H1 (cell line): Measurements from ENCODE around the gene TDRD9. TPM values are rescaled to one million over a fixed set of nuclear protein-coding genes. Genes with fewer than 3 reads are reported as not detected.

Experiments used
- CTCF ChIA-PET: fragments of 300-600 bp; sonication (Branson Sonifier 250); formaldehyde crosslinking; loops from one replicate; lab custom pipeline; 2021; ENCODE audit not compliant: partially characterized antibody; lab: Charles Lee
- POLR2A ChIA-PET: fragments of 300-600 bp; sonication (Branson Sonifier 250); formaldehyde crosslinking; loops from one replicate; lab custom pipeline; 2021; ENCODE audit warnings: inconsistent platforms; ENCODE audit not compliant: partially characterized antibody; lab: Charles Lee
- DNase-seq, 2 experiments: peaks; one replicate each; pipeline versions ENCODE4 v3.0.0 to v3.0.0-alpha.2; 2010 to 2022; ENCODE audit warnings: low spot score in 2 of 2, low read depth in 1 of 2, mixed read lengths in 1 of 2
- FAIRE-seq: peaks from 2 replicates; lab custom pipeline; 2011; peaks lifted over from hg19 to GRCh38; lab: Jason Lieb, UNC
- H2AFZ ChIP-seq: 2 replicates; pipeline ENCODE4 v1.8.1; 2012; ENCODE audit warnings: low read length, inconsistent platforms
- H2AK5ac ChIP-seq: 2 replicates; pipeline ENCODE4 v1.6.1; 2013; ENCODE audit warnings: low read depth, low read length
- H2BK120ac ChIP-seq: replicated peaks from 2 replicates; pipeline ENCODE3; 2013; ENCODE audit warnings: low read depth, low read length, inconsistent platforms
- H2BK12ac ChIP-seq: 2 replicates; pipeline ENCODE4 v1.6.1; 2013; ENCODE audit warnings: low read depth, low read length
- H2BK15ac ChIP-seq: 2 replicates; pipeline ENCODE4 v1.6.1; 2013; ENCODE audit warnings: low read length
- H2BK20ac ChIP-seq: 2 replicates; pipeline ENCODE4 v1.6.1; 2013; ENCODE audit warnings: low read length
- H2BK5ac ChIP-seq: 2 replicates; pipeline ENCODE4 v1.6.1; 2013; ENCODE audit warnings: low read depth, low read length
- H3K14ac ChIP-seq: 2 replicates; pipeline ENCODE4 v1.6.1; 2013; ENCODE audit warnings: inconsistent platforms; ENCODE audit not compliant: insufficient read length
- H3K18ac ChIP-seq: 2 replicates; pipeline ENCODE4 v1.6.1; 2013; ENCODE audit warnings: low read length; ENCODE audit errors: extremely low read depth
- H3K23ac ChIP-seq: 2 replicates; pipeline ENCODE4 v1.6.1; 2013; ENCODE audit warnings: inconsistent platforms; ENCODE audit not compliant: insufficient read length
- H3K23me2 ChIP-seq: 2 replicates; pipeline ENCODE4 v1.6.1; 2013; ENCODE audit warnings: low read depth, low read length
- H3K27ac ChIP-seq: 2 replicates; pipeline ENCODE4 v1.6.1; 2011; ENCODE audit warnings: low read depth, low read length, inconsistent platforms
- H3K27me3 ChIP-seq, 4 experiments: replicated peaks in 1 of 4; 1 replicate in 1 of 4; 2 replicates in 3 of 4; pipeline versions ENCODE4 v1.6.1 to v1.8.1; 2011 to 2013; ENCODE audit warnings: low read length in 3 of 4, mild to moderate bottlenecking in 3 of 4, inconsistent platforms in 2 of 4, mixed read lengths in 2 of 4, moderate library complexity in 1 of 4; ENCODE audit not compliant: control insufficient read depth in 3 of 4, insufficient read depth in 3 of 4; ENCODE audit errors: extremely low read depth in 1 of 4
- H3K36me3 ChIP-seq, 4 experiments: 2 replicates each; pipeline versions ENCODE4 v1.6.1 to v1.8.1; 2011 to 2013; ENCODE audit warnings: mild to moderate bottlenecking in 4 of 4, low read length in 3 of 4, moderate library complexity in 2 of 4, control low read depth in 1 of 4, inconsistent platforms in 1 of 4; ENCODE audit not compliant: insufficient read depth in 4 of 4, control insufficient read depth in 2 of 4
- H3K4ac ChIP-seq: replicated peaks from 2 replicates; pipeline ENCODE3; 2013; ENCODE audit warnings: low read length, low read depth, mixed read lengths, inconsistent platforms; ENCODE audit not compliant: insufficient read length
- H3K4me1 ChIP-seq, 4 experiments: replicated peaks in 1 of 4; 1 replicate in 1 of 4; 2 replicates in 3 of 4; pipeline versions ENCODE4 v1.6.1 to v1.8.1; 2011 to 2013; ENCODE audit warnings: low read length in 3 of 4, inconsistent platforms in 2 of 4, mixed read lengths in 1 of 4; ENCODE audit not compliant: insufficient read depth in 4 of 4, control insufficient read depth in 3 of 4
- H3K4me2 ChIP-seq, 2 experiments: 2 replicates each; pipeline versions ENCODE4 v1.6.1 to v1.8.1; 2011 to 2013; ENCODE audit warnings: low read depth in 2 of 2, low read length in 2 of 2, control low read depth in 1 of 2, inconsistent platforms in 1 of 2, mild to moderate bottlenecking in 1 of 2; ENCODE audit not compliant: insufficient read depth in 1 of 2
- H3K4me3 ChIP-seq, 4 experiments: fragments of 200-600, 300-600 bp in 1 of 4; sonication (generic), shearing (Covaris generic), sonication (Bioruptor Twin) in 1 of 4; 2 replicates each; pipeline versions ENCODE4 v1.5.1 to v1.8.1; 2011 to 2016; ENCODE audit warnings: low read length in 4 of 4, low read depth in 3 of 4, control low read depth in 2 of 4, inconsistent platforms in 2 of 4, mild to moderate bottlenecking in 2 of 4, mixed read lengths in 1 of 4, moderate library complexity in 1 of 4; ENCODE audit not compliant: insufficient read depth in 2 of 4; ENCODE audit errors: extremely low read depth in 1 of 4
- H3K56ac ChIP-seq: replicated peaks from 2 replicates; pipeline ENCODE3; 2013; ENCODE audit warnings: low read depth, mild to moderate bottlenecking, mixed read lengths, low read length, inconsistent platforms; ENCODE audit not compliant: insufficient read length
- H3K79me1 ChIP-seq: 2 replicates; pipeline ENCODE4 v1.6.1; 2013; ENCODE audit warnings: low read depth, low read length, control low read depth
- H3K79me2 ChIP-seq, 2 experiments: 2 replicates each; pipeline versions ENCODE4 v1.6.1 to v1.8.1; 2012 to 2013; ENCODE audit warnings: low read length in 2 of 2, mild to moderate bottlenecking in 2 of 2, inconsistent platforms in 1 of 2; ENCODE audit not compliant: insufficient read depth in 2 of 2, control insufficient read depth in 1 of 2
- H3K9ac ChIP-seq, 4 experiments: replicated peaks in 1 of 4; 1 replicate in 1 of 4; 2 replicates in 3 of 4; pipeline versions ENCODE4 v1.6.1 to v1.8.1; 2011 to 2013; ENCODE audit warnings: low read depth in 3 of 4, low read length in 3 of 4, control low read depth in 2 of 4, mild to moderate bottlenecking in 2 of 4, moderate library complexity in 2 of 4, inconsistent platforms in 1 of 4; ENCODE audit errors: extremely low read depth in 1 of 4
- H3K9me3 ChIP-seq, 2 experiments: 2 replicates each; pipeline versions ENCODE4 v1.6.1 to v1.8.1; 2012 to 2013; ENCODE audit warnings: mild to moderate bottlenecking in 2 of 2, moderate library complexity in 2 of 2, control low read depth in 1 of 2, inconsistent platforms in 1 of 2, low read depth in 1 of 2, low read length in 1 of 2, mixed read lengths in 1 of 2; ENCODE audit not compliant: insufficient read depth in 2 of 2
- H4K20me1 ChIP-seq, 2 experiments: replicated peaks in 1 of 2; 2 replicates each; pipeline versions ENCODE3 to v1.8.1; 2011 to 2013; ENCODE audit warnings: inconsistent platforms in 2 of 2, low read length in 2 of 2, mild to moderate bottlenecking in 1 of 2; ENCODE audit not compliant: insufficient read depth in 2 of 2, control insufficient read depth in 1 of 2
- H4K5ac ChIP-seq: 2 replicates; pipeline ENCODE4 v1.6.1; 2013; ENCODE audit warnings: low read length, low read depth, mixed read lengths, inconsistent platforms; ENCODE audit not compliant: insufficient read length
- H4K8ac ChIP-seq: 2 replicates; pipeline ENCODE4 v1.8.0; 2013; ENCODE audit warnings: mild to moderate bottlenecking, moderate library complexity, low read length, inconsistent platforms; ENCODE audit not compliant: insufficient read depth; ENCODE audit errors: extremely low read depth
- H4K91ac ChIP-seq: replicated peaks from 2 replicates; pipeline ENCODE3; 2013; ENCODE audit warnings: low read length, mixed read lengths, inconsistent platforms; ENCODE audit not compliant: insufficient read length
- CTBP2 ChIP-seq: IDR thresholded peaks from 2 replicates; pipeline ENCODE4 v1.7.0; 2011; ENCODE audit warnings: borderline replicate concordance, mild to moderate bottlenecking, moderate library complexity, mixed read lengths, low read length; ENCODE audit not compliant: insufficient read depth, insufficient read length
- EGR1 ChIP-seq: IDR thresholded peaks from 2 replicates; pipeline ENCODE4 v1.6.1; 2011; ENCODE audit warnings: low read depth, low read length, borderline replicate concordance
- HDAC2 ChIP-seq, 2 experiments: fragments of 300-600 bp in 1 of 2; sonication (generic) in 1 of 2; IDR thresholded peaks; 2 replicates each; pipeline ENCODE4 v1.6.1; 2011 to 2012; ENCODE audit warnings: low read depth in 2 of 2, low read length in 2 of 2, mild to moderate bottlenecking in 2 of 2, moderate library complexity in 2 of 2, borderline replicate concordance in 1 of 2, inconsistent platforms in 1 of 2
- JUND ChIP-seq: IDR thresholded peaks from 2 replicates; pipeline ENCODE4 v1.6.1; 2011; ENCODE audit warnings: mild to moderate bottlenecking, improper control_type of control experiment, low read length
- KDM5A ChIP-seq: fragments of 200-600 bp; IDR thresholded peaks from 2 replicates; pipeline ENCODE4 v1.7.1; 2012; ENCODE audit warnings: mild to moderate bottlenecking, low read length, inconsistent platforms, mixed read lengths
- RXRA ChIP-seq: IDR thresholded peaks from 2 replicates; pipeline ENCODE4 v1.6.1; 2011; ENCODE audit warnings: low read depth, mild to moderate bottlenecking, low read length, moderate library complexity; ENCODE audit not compliant: insufficient read depth
- SRF ChIP-seq: IDR thresholded peaks from 2 replicates; pipeline ENCODE4 v1.6.1; 2011; ENCODE audit warnings: mild to moderate bottlenecking, low read depth, low read length, moderate library complexity
- WGBS, 2 experiments: shearing (Covaris generic) in 1 of 2; methylation state at CpG; one replicate each; pipeline versions ENCODE4 v1.1.6 to v1.1.7; 2013 to 2015; ENCODE audit warnings: low lambda C conversion rate in 2 of 2, mixed read lengths in 2 of 2, inconsistent platforms in 1 of 2, low coverage in 1 of 2, missing lambda C conversion rate in 1 of 2; ENCODE audit not compliant: insufficient replicate concordance in 2 of 2, insufficient coverage in 1 of 2, insufficient read length in 1 of 2; ENCODE audit errors: extremely low coverage in 1 of 2, missing lambda C conversion rate in 1 of 2; 5-methylcytosine and 5-hydroxymethylcytosine counted together
- polyA plus RNA-seq, 7 experiments: library from polyadenylated mRNA; depleted of rRNA in 3 of 7; stranded (reverse) in 5 of 7; unstranded in 2 of 7; fragments of >200 nt in 5 of 7; fragments of 200-250 nt in 2 of 7; gene quantifications; 1 replicate in 5 of 7; 2 replicates in 1 of 7; 4 replicates in 1 of 7; pipeline versions ENCODE4 v1.2.1 to v1.2.3, GENCODE V29; 2011 to 2013; ENCODE audit warnings: missing spikeins in 2 of 7, mixed read lengths in 2 of 7
- total RNA-seq: library from RNA; stranded (reverse); fragmentation: NEBNext Ultra II Directional; extraction: Animal tissue kit (Norgen Biotek cat#: 25700); gene quantifications from 2 replicates; pipeline ENCODE4 v1.2.1, GENCODE V29; 2021

The TDRD9 gene
- total and polyA plus RNA-seq, 2 of the 8 experiments (the other 6 are each of a cell fraction or from before 2014, with no cell fraction given) = not detected

DNA sequence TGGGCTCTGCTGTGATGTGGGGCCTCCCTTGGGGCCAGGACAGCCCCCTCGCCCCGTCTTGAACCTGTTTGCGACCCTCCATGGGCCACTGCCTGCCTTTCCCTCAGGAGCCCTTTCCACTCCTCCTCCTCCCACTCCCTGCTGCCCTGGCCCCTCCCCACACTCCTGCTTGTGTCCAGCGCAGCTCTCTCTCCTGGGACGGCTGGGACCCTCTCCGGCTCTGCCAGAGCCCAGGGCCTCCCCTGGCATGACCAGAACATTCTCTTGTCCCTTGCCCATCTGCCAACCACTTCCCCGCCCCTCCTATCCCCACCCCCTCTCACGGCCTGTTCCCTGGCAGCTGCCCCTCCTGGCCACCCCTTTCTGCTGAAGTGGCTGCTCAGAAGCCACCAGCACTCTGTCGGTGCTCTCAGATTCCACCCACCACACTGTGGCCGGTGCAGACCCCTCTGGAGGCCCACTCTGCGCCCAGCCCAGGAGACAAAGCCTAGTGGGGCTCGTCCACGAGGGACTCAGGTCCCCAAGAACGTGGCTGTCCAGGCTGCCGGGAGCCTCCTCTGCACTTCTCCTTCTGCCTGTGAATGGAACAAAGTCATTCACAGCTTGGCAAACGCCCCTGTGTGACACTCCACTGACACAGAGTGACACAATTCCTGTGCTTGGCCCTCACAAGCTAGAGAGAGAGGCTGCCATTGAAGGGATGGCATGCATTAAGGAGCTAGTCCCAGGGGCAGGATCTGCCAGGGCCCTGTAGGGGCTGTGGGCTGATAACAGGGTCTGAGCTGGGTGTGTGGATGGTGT lies 158.6 kb downstream of the TDRD9 start:
- peaks cover 0 to 3% (median 0%) of the 10 kb centered on the region in 4 experiments; a peak in 2 of 7 replicates for H3K4me1 ChIP-seq
- no peak overlapping the region for H2AFZ ChIP-seq
- no peak overlapping the region for H2BK15ac ChIP-seq
- no peak overlapping the region for H2BK5ac ChIP-seq
- no peaks in the 10 kb centered on the region for H3K79me2 ChIP-seq
- WGBS, 2 experiments = 88% methylated on average over 13 of the region's 16 CpGs; no CpG with 5 or more reads in 1 of the 2 experiments
- no peak overlapping the region for H3K56ac ChIP-seq
- H3K27me3 ChIP-seq = peaks cover 0 to 2% (median 0%) of the 10 kb centered on the region in 4 experiments; a peak in 1 of 7 replicates
- H2AK5ac ChIP-seq = no peak overlapping the region
- no peak for FAIRE-seq
- H3K79me1 ChIP-seq = no peaks in the 10 kb centered on the region
- no peak overlapping the region for H2BK12ac ChIP-seq
- TF ChIP-seq JUND = no peak
- no peak for TF ChIP-seq RXRA
- TF ChIP-seq HDAC2 (IDR thresholded peaks at IDR 0.05; ENCODE audit: borderline replicate concordance in 1 of 2, low read depth in 2 of 2, low read length in 2 of 2) = no peak
- TF ChIP-seq SRF = no peak
- TF ChIP-seq CTBP2 = no peak
- TF ChIP-seq EGR1 = no peak
- TF ChIP-seq KDM5A = no peak
- H3K27ac ChIP-seq = no peak overlapping the region
- no peaks in the 10 kb centered on the region for H3K23me2 ChIP-seq
- peak in 1 of 2 experiments; percentile 46 for DNase-seq
- CTCF ChIA-PET = interaction anchor here (1.0 to 1.8 kb wide), 6 partner anchors 9 to 477 kb away, joined by 3 to 20 read pairs (median 4); no protein-coding TSS in a partner anchor
- H3K4ac ChIP-seq = no peak overlapping the region
- no peak overlapping the region for H2BK20ac ChIP-seq
- no peak overlapping the region for H3K9ac ChIP-seq
- H2BK120ac ChIP-seq = no peak overlapping the region
- POLR2A ChIA-PET = no interaction called here
- H3K4me3 ChIP-seq = no peak overlapping the region
- H3K23ac ChIP-seq = no peak overlapping the region
- H3K36me3 ChIP-seq = no peaks in the 10 kb centered on the region
- H4K8ac ChIP-seq = no peak overlapping the region
- no peak overlapping the region for H3K14ac ChIP-seq
- no peak overlapping the region for H4K91ac ChIP-seq
- no peaks in the 10 kb centered on the region; a peak in 1 of 4 replicates for H3K9me3 ChIP-seq
- H3K4me2 ChIP-seq = no peak overlapping the region; a peak in 1 of 4 replicates
- no peak overlapping the region for H3K18ac ChIP-seq
- H4K5ac ChIP-seq = no peak overlapping the region
- peaks cover 0 to 1% of the 10 kb centered on the region in 2 experiments for H4K20me1 ChIP-seq
